NCI-H2196 treated with DMSO at 0.1 percent for 48 hours (cell line): ENCODE data around the gene PTCH2.
A peak's percentile ranks its signal among the peaks of the same experiment; 100 is the strongest.

Experiments
- DNase-seq: peaks from one replicate; lab custom pipeline; 2025; ENCODE audit not compliant: unreplicated experiment; lab: John Stamatoyannopoulos, UW

Gene PTCH2

GRCh38 chr1:44780583-44781121, 62.4 kb downstream of the PTCH2 start:
- DNase-seq: no peak

GRCh38 chr1:44778705-44779576, 64.1 kb downstream of the PTCH2 start:
- no peak for DNase-seq

GRCh38 chr1:44777969-44778635, 65.0 kb downstream of the PTCH2 start:
- DNase-seq: no peak

- DNase-seq: no peak
These were observed 65.5 kb downstream of the PTCH2 start for GRCh38 chr1:44777547-44777946.

GRCh38 chr1:44776730-44777068, 66.4 kb downstream of the PTCH2 start:
- no peak for DNase-seq

GRCh38 chr1:44775930-44776729, 66.9 kb downstream of the PTCH2 start:
- DNase-seq: no peak

- peak; percentile 84 for DNase-seq
These were observed 67.7 kb downstream of the PTCH2 start, which contains the start of gene RPS8 for GRCh38 chr1:44775078-44775929. Gene RPS8 (plus strand): TSS chr1:44775540. CDS start chr1:44775597, 57 bp downstream.
